ENCODE data around the gene SLC4A3. TPM values are rescaled to one million over a fixed set of nuclear protein-coding genes. Genes with fewer than 3 reads are reported as not detected.

SLC4A3 gene
- not detected for total RNA-seq

GRCh38 chr2:219627103-219628100, at the start of gene SLC4A3:
Gene SLC4A3, plus strand, starts transcription at chr2:219627630. Its CDS starts 363 bp downstream, at chr2:219627993.
- ATAC-seq = peak; percentile 49 to 68
- Mint-ChIP-seq H3K36me3 (no peaks in the 10 kb centered on the region), H3K9me3 (no peaks in the 10 kb centered on the region), H3K27ac (no peak within 1 kb of the TSS)
- DNase-seq (ENCODE audit: low spot score in 2 of 2) = no peak

DNA sequence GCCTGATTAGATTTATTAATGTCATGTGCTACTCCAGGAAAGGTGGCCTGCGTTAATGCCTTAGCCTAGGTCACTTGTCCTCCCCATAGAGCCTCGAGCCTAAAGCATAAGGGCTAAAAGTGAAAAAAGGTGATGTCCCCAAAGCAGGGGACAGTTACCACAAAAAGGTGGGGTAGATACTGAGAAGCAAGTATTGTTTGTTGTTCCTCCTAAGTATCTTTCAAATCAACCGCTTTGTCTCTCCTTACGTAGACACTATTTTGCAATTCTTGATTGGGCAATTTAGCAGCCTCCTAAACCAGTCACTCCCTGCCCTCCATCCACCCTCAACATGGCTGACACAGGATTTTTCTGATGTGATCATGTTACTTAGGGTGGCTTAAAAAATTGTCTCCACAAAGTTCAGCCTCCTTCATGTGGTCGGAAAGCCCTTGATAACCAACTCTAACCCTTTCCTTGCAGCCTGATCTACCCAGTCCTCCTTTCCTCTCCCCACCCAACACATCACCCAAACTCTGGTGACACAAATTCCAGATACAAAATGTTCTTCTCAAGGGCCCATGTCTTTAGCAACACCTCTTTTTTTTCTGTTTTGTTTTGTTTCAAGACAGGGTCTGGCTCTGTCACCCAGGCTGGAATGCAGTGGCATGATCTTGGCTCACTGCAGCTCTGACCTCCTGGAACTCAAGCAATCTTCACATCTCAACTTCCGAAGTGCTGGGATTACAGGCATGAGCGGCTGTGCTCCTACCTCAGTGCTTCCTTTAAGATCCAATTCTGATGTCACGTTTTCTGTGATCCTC, 48.4 kb upstream of the SLC4A3 start:
- ATAC-seq = no peak
- Mint-ChIP-seq H3K36me3 (no peaks in the 10 kb centered on the region), H3K27ac (no peak overlapping the region), H3K9me3 (no peaks in the 10 kb centered on the region)
- no peak for DNase-seq (ENCODE audit: low spot score in 2 of 2)

DNA sequence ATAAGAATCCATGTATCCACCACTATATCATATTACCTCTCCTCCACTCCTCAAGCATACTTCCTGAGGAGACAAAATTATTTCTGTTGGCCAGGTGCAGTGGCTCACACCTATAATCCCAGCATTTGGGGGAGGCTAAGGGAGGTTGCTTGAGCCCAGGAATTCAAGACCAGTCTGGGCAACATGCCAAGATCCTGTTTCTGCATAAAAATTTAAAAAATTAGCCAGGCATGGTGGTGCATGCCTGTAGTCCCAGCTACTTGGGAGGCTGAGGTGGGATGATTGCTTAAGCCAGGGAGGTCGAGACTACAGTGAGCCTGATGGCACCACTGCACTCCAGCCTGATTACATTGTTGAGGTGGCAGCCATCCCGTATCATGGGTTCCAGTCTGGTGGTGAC, 46.1 kb upstream of the SLC4A3 start:
- DNase-seq (ENCODE audit: low spot score in 2 of 2) = no peak
- no peaks in the 10 kb centered on the region for H3K36me3 Mint-ChIP-seq
- ATAC-seq = no peak
- H3K9me3 Mint-ChIP-seq = no peaks in the 10 kb centered on the region
- no peak overlapping the region for H3K27ac Mint-ChIP-seq

- Mint-ChIP-seq H3K36me3 (no peaks in the 10 kb centered on the region), H3K27ac (no peak overlapping the region), H3K9me3 (no peaks in the 10 kb centered on the region)
- ATAC-seq = no peak
- DNase-seq (ENCODE audit: low spot score in 2 of 2) = no peak
Measured at GRCh38 chr2:219591091-219591490, 36.3 kb upstream of the SLC4A3 start.

DNA sequence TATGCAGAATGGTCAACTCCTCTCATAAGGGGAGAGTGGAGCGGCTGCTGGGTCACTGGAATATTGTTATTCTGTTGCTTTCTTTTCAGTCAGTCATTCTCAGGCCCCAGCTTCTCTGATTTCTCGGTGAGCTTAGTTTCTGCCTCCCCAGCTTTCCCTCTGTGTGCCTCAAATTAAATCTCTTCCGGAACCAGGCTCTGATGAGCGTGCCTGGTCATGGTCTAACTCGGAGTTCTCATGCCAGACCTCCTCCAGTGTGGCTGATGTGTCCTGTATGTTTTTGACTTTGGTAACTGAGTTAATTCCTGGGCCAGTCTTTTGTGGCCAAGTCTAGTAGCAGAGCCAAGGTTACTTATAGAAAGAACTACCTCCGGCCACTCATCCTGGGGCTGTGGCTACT, 34.7 kb upstream of the SLC4A3 start:
- Mint-ChIP-seq H3K36me3 (no peaks in the 10 kb centered on the region), H3K27ac (no peak overlapping the region), H3K9me3 (no peaks in the 10 kb centered on the region)
- ATAC-seq = no peak
- no peak for DNase-seq (ENCODE audit: low spot score in 2 of 2)

GRCh38 chr2:219593154-219593553, 34.3 kb upstream of the SLC4A3 start:
- H3K27ac Mint-ChIP-seq = no peak overlapping the region
- H3K36me3 Mint-ChIP-seq = no peaks in the 10 kb centered on the region
- ATAC-seq = no peak
- no peak for DNase-seq (ENCODE audit: low spot score in 2 of 2)
- H3K9me3 Mint-ChIP-seq = no peaks in the 10 kb centered on the region

GRCh38 chr2:219595256-219595655, 32.2 kb upstream of the SLC4A3 start:
- Mint-ChIP-seq H3K27ac (no peak overlapping the region), H3K9me3 (no peaks in the 10 kb centered on the region), H3K36me3 (no peaks in the 10 kb centered on the region)
- DNase-seq (ENCODE audit: low spot score in 2 of 2) (no peak), ATAC-seq (no peak)

- ATAC-seq = no peak
- Mint-ChIP-seq H3K27ac (peak overlapping the region; percentile 91 to 98), H3K9me3 (no peaks in the 10 kb centered on the region), H3K36me3 (no peaks in the 10 kb centered on the region)
- DNase-seq (ENCODE audit: low spot score in 2 of 2) = no peak
Measured at GRCh38 chr2:219596954-219597551, 30.4 kb upstream of the SLC4A3 start.

DNA sequence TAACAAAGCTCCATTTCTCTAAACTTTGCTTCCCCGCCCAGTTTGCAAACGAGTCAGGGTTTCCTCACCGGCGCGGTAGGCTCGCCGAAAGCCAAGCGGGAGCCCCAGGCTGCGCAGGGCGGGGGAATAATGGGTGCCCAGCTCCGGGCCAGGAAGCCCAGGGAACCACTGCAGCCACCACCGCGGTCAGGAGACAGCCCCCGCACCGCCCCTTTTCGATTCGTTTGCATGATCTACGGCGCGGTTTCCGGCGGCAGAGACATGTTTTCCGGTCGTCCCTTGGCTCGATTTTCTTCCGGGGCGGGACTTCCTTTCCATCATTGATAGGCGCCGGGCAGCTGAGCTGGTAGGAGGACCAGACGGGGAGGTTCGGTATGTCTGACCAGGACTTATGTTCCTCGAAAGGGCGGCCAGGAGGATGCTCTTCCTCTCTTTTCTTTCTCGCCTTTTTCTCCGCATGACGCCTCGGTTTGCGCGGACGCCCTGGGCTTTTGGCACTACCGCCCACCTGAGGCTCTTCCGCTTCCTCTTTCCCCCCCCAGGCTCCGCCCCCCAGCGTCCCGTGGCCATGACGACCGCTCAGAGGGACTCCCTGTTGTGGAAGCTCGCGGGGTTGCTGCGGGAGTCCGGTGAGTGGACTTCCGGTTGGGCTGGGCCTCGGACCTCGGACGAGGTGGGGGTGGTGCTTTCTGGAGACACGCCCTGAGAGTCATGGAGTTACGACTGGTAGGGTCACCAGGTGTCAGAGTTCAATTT, 29.7 kb upstream of the SLC4A3 start, which contains the start of gene STK11IP:
Gene STK11IP, plus strand, starts transcription at position 306 of the 756 bp plus-strand sequence. Its CDS starts 263 bp downstream, at position 569.
- Mint-ChIP-seq H3K36me3 (no peaks in the 10 kb centered on the region), H3K27ac (peak within 1 kb of the TSS; percentile 91 to 98), H3K9me3 (no peaks in the 10 kb centered on the region)
- ATAC-seq = peak; percentile 93 to 94
- peak; percentile 87 to 95 for DNase-seq (ENCODE audit: low spot score in 2 of 2)

GRCh38 chr2:219598308-219599078, 28.9 kb upstream of the SLC4A3 start:
- no peak for ATAC-seq
- Mint-ChIP-seq H3K36me3 (no peaks in the 10 kb centered on the region), H3K9me3 (no peaks in the 10 kb centered on the region), H3K27ac (peak overlapping the region; percentile 91 to 98)
- no peak for DNase-seq (ENCODE audit: low spot score in 2 of 2)

GRCh38 chr2:219603771-219604170, 23.7 kb upstream of the SLC4A3 start:
- ATAC-seq = no peak
- H3K36me3 Mint-ChIP-seq = no peaks in the 10 kb centered on the region

GRCh38 chr2:219605607-219605954, 21.8 kb upstream of the SLC4A3 start:
- Mint-ChIP-seq H3K36me3 (no peaks in the 10 kb centered on the region), H3K27ac (no peak overlapping the region), H3K9me3 (no peaks in the 10 kb centered on the region)
- ATAC-seq (no peak), DNase-seq (ENCODE audit: low spot score in 2 of 2) (no peak)

More at GRCh38 chr2:219603771-219604170, 23.7 kb upstream of the SLC4A3 start:
- H3K9me3 Mint-ChIP-seq = no peaks in the 10 kb centered on the region
- peak overlapping the region in 1 of 2 donors; percentile 77 for H3K27ac Mint-ChIP-seq
- DNase-seq (ENCODE audit: low spot score in 2 of 2) = no peak

DNA sequence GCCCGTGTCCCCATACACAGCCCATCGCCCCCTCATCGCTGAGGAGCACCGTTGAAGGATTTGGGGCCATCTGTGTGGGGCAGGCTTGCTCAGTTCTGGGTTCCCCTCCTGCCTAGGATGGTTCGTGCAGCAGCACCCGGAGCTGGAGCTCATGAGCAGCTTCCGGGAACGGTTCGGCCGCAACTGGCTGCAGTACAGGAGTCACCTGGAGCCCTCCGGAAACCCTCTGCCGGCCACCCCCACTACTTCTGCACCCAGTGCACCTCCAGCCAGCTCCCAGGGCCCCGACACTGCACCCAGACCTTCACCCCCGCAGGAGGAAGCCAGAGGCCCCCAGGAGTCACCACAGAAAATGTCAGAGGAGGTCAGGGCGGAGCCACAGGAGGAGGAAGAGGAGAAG, 19.5 kb upstream of the SLC4A3 start:
- ATAC-seq (no peak), DNase-seq (ENCODE audit: low spot score in 2 of 2) (no peak)
- H3K27ac Mint-ChIP-seq = no peak overlapping the region
- no peaks in the 10 kb centered on the region for H3K9me3 Mint-ChIP-seq
- peaks cover 0 to 5% of the 10 kb centered on the region in 2 donors for H3K36me3 Mint-ChIP-seq

GRCh38 chr2:219608399-219608964, 18.9 kb upstream of the SLC4A3 start:
- peaks cover 0 to 5% of the 10 kb centered on the region in 2 donors for H3K36me3 Mint-ChIP-seq
- H3K27ac Mint-ChIP-seq = no peak overlapping the region
- ATAC-seq = no peak
- DNase-seq (ENCODE audit: low spot score in 2 of 2) = no peak
- H3K9me3 Mint-ChIP-seq = no peaks in the 10 kb centered on the region

DNA sequence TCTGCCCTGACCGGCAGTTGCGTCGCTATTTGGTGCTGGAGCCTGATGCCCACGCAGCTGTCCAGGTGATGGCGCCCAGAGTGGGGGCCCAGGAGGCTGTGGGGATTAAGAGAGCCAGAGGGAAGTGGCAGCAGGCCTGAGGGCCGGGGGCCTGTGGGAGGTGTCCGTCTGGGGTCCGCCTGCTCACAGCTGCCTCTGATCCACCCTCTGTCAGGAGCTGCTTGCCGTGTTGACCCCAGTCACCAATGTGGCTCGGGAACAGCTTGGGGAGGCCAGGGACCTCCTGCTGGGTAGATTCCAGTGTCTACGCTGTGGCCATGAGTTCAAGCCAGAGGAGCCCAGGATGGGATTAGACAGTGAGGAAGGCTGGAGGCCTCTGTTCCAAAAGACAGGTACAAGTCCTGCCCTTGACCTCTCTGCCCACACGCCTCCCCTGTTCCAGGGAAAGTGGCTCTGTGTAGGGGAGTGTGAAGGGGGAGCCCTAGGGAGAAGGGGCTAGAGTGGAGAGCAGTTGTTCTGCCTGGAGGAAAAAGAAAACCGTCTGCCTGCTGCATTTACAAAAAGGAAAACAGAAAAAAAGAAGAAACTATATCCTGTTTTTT, 18.2 kb upstream of the SLC4A3 start:
- peak overlapping the region in 1 of 2 donors; percentile 73 for H3K27ac Mint-ChIP-seq
- H3K36me3 Mint-ChIP-seq = peaks cover 0 to 5% of the 10 kb centered on the region in 2 donors
- ATAC-seq (no peak), DNase-seq (ENCODE audit: low spot score in 2 of 2) (no peak)
- no peaks in the 10 kb centered on the region for H3K9me3 Mint-ChIP-seq
